Parathyroid adenoma (tissue), 2 donors: ENCODE data around the gene SRC.
A peak's percentile ranks its signal among the peaks of the same experiment; 100 is the strongest.

Experiments used
- H2AFZ ChIP-seq: fragments of 300-600 bp; sonication (generic); one replicate; pipeline ENCODE4 v1.7.0; 2017; ENCODE audit warnings: antibody characterized with exemption, mild to moderate bottlenecking
- H3K27ac ChIP-seq: fragments of 300-600 bp; sonication (generic); one replicate; pipeline ENCODE4 v1.7.0; 2017
- H3K27me3 ChIP-seq: fragments of 300-600 bp; sonication (generic); one replicate; pipeline ENCODE4 v1.7.0; 2017; ENCODE audit warnings: low read length; ENCODE audit not compliant: control insufficient read depth, insufficient read depth
- H3K36me3 ChIP-seq: fragments of 300-600 bp; sonication (generic); one replicate; pipeline ENCODE4 v1.7.0; 2017; ENCODE audit warnings: low read length; ENCODE audit not compliant: control insufficient read depth, insufficient read depth
- H3K4me1 ChIP-seq: fragments of 300-600 bp; sonication (generic); one replicate; pipeline ENCODE4 v1.7.0; 2017; ENCODE audit warnings: control low read depth
- H3K4me2 ChIP-seq: fragments of 300-600 bp; sonication (generic); one replicate; pipeline ENCODE4 v1.7.0; 2017; ENCODE audit warnings: low read length
- H3K4me3 ChIP-seq: fragments of 300-600 bp; sonication (generic); one replicate; pipeline ENCODE4 v1.7.0; 2017; ENCODE audit warnings: low read depth, low read length
- H3K79me2 ChIP-seq: fragments of 300-600 bp; sonication (generic); one replicate; pipeline ENCODE4 v1.7.0; 2017; ENCODE audit warnings: control low read depth
- H3K9ac ChIP-seq: fragments of 300-600 bp; sonication (generic); one replicate; pipeline ENCODE4 v1.7.0; 2017; ENCODE audit warnings: mild to moderate bottlenecking
- H3K9me3 ChIP-seq: fragments of 300-600 bp; sonication (generic); one replicate; pipeline ENCODE4 v1.7.0; 2017; ENCODE audit warnings: low read length; ENCODE audit not compliant: control insufficient read depth
- TF ChIP-seq, protein P1 (sequence below): fragments of 300-600 bp; sonication (generic); IDR thresholded peaks from one replicate; pipeline ENCODE4 v1.7.0; 2017; ENCODE audit warnings: antibody characterized with exemption, mild to moderate bottlenecking
- donor health status: primary hyperparathyroidism.

Gene SRC

DNA sequence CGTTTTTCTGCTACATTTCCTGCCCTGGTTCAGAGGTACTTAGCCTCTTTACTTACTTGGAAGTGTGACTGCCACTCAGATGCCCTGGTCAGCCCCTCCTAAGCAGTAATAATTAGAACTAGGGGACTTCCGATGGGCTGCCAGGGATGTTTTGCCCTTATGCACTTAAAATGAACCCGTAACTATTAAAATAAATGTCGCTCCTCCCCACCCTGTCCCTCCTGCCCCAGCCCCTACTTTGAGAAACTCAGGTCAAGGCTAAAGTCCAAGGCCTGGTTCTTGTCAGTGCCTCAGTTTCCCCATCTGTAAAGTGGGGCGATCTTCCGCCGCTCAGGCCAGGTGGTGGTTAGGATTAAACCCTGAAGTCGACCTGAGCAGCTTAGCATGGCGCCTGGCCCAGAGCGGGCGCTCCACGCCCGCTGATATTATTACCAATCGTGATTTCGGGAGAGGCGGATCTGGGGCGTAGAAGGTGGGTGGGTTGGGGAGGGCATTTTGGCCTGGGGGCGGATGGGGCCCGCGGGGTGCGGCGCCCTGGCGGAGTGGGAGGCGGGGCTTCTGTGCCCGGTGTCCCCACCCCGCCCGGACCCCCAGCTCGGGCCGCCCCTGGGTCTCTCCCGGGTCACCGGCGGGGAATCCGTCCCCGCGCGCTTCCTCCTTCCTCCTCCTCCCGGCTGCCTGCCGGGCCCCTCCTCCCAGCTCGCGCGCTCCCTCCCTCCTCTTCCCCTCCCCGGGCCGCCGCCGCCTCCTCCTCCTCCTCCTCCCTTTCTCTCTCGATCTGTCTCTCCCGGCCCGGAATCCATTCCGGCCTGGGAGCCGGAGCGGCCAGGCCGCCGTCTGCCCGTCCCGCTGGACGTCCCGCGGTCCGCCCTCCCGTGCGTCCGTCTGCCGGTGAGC, at the start of gene SRC:
TSS of gene SRC (plus strand) at position 802 of the 897 bp plus-strand sequence. CDS start 38,014 bp downstream, outside the sequence.
- H3K27me3 ChIP-seq: no peaks in the 10 kb centered on the region
- H3K36me3 ChIP-seq: no peaks in the 10 kb centered on the region
- TF ChIP-seq, protein P1, sequence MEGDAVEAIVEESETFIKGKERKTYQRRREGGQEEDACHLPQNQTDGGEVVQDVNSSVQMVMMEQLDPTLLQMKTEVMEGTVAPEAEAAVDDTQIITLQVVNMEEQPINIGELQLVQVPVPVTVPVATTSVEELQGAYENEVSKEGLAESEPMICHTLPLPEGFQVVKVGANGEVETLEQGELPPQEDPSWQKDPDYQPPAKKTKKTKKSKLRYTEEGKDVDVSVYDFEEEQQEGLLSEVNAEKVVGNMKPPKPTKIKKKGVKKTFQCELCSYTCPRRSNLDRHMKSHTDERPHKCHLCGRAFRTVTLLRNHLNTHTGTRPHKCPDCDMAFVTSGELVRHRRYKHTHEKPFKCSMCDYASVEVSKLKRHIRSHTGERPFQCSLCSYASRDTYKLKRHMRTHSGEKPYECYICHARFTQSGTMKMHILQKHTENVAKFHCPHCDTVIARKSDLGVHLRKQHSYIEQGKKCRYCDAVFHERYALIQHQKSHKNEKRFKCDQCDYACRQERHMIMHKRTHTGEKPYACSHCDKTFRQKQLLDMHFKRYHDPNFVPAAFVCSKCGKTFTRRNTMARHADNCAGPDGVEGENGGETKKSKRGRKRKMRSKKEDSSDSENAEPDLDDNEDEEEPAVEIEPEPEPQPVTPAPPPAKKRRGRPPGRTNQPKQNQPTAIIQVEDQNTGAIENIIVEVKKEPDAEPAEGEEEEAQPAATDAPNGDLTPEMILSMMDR: no peak
- no peaks in the 10 kb centered on the region for H3K79me2 ChIP-seq
- H3K4me3 ChIP-seq: peak within 1 kb of the TSS; percentile 51
- peaks cover 3% of the 10 kb centered on the region for H3K4me1 ChIP-seq
- no peaks in the 10 kb centered on the region for H3K9me3 ChIP-seq
- no peak within 1 kb of the TSS for H3K9ac ChIP-seq
- H3K27ac ChIP-seq: peak within 1 kb of the TSS; percentile 54
- H2AFZ ChIP-seq: peak within 1 kb of the TSS; percentile 86
- H3K4me2 ChIP-seq: peak within 1 kb of the TSS; percentile 69

DNA sequence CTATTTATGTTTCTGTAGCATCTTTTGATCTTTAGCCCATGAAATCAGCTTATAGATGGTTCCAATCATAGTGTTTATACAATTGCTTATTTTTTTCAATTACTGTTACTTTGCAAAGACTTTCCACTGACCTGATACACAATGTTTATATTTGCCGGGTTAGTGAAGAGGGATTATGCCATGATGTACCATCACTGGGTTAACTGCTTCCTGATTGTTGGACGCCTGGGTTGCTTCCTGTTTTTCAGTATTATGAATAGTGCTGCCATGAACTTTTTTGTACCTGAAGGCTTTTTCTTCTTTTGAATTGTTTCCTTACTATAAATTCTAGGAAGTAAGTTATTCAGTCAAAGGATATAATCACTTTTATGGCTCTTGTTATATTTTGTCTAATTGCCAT, 49.6 kb upstream of the SRC start:
- Histone ChIP-seq H3K27ac (no peak overlapping the region), H3K4me3 (no peak overlapping the region), H3K4me1 (no peaks in the 10 kb centered on the region), H2AFZ (no peak overlapping the region), H3K4me2 (no peak overlapping the region), H3K36me3 (no peaks in the 10 kb centered on the region), H3K79me2 (peaks cover 3% of the 10 kb centered on the region), H3K27me3 (no peaks in the 10 kb centered on the region), H3K9ac (no peak overlapping the region), H3K9me3 (no peaks in the 10 kb centered on the region)
- TF ChIP-seq, protein P1: no peak

DNA sequence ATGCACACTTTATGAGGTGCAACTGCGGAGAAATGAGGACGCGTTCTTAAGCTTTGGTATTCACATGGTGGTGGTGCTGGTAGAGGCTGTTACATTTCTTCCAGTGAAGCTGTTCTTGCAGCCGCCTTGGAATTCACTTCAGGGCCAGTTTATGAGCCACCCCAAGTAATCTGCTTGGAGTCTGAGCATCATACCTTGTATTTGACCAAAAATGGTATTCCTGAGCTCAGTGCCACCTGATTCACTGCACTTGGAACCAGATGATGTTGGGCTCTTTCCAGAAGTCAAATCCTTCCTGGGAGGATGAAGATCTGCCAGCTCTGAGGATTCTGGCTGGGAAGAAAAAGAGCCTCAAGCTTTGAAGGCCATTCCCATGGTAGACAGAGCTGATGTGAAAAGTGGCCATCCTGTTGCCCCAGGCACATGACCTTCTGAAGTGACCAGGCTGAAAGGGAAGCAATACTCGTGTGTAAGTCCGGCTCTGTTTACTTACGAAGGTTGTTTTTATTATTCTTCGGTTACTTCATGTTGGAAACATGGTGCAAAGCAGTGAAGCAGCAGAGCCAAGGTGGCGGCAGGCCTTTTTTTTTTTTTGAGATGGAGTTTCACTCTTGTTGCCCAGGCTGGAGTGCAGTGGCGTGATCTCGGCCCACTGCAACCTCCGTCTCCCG, 48.7 kb upstream of the SRC start:
- TF ChIP-seq, protein P1: no peak
- Histone ChIP-seq H3K4me3 (no peak overlapping the region), H3K27me3 (no peaks in the 10 kb centered on the region), H3K9me3 (no peaks in the 10 kb centered on the region), H3K36me3 (no peaks in the 10 kb centered on the region), H3K79me2 (peaks cover 3% of the 10 kb centered on the region), H2AFZ (no peak overlapping the region), H3K27ac (no peak overlapping the region), H3K4me2 (no peak overlapping the region), H3K9ac (no peak overlapping the region), H3K4me1 (no peaks in the 10 kb centered on the region)

DNA sequence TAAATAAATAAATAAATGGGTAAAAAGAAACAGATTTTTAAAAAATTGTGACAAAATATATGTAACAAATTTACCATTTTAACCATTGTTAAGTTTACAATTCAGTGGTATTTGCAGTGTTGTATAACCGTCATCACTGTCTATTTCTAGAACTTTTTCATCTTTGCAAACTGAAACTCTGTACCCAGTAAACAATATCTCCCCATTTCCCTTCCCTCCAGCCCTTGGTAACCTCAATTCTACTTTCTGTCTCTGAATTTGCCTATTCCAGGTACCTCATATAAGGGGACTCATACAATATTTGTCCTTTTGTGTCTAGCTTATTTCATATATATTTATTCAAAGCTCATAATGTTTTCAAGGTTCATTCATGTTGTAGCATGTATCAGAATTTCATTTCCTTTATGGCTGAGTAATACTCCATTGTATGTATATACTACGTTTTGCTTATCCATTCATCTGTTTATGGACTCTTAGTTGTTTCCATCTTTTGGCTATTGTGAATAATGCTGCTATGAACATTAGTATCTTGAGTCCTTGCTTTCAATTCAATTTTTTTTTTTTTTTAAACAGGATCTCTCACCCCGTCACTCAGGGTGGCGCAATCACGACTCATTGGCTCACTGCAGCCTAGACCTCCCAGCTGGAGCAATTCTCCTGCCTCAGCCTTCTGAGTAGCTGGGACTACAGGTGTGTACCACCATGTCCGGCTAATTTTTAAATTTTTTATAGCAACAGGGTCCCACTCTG, 47.6 kb upstream of the SRC start:
- H3K4me1 ChIP-seq: no peaks in the 10 kb centered on the region
- no peak overlapping the region for H3K9ac ChIP-seq
- H3K4me2 ChIP-seq: no peak overlapping the region
- no peak overlapping the region for H3K27ac ChIP-seq
- H3K36me3 ChIP-seq: no peaks in the 10 kb centered on the region
- TF ChIP-seq, protein P1: no peak
- H3K27me3 ChIP-seq: no peaks in the 10 kb centered on the region
- no peak overlapping the region for H2AFZ ChIP-seq
- no peak overlapping the region for H3K4me3 ChIP-seq
- peaks cover 3% of the 10 kb centered on the region for H3K79me2 ChIP-seq
- no peaks in the 10 kb centered on the region for H3K9me3 ChIP-seq
